NCI-H226 (cell line): Measurements from ENCODE around the gene RPS14.

ENCODE experiments used
- DNase-seq: peaks from one replicate; pipeline ENCODE4 v3.0.0-alpha.2; 2015

RPS14 gene

DNA sequence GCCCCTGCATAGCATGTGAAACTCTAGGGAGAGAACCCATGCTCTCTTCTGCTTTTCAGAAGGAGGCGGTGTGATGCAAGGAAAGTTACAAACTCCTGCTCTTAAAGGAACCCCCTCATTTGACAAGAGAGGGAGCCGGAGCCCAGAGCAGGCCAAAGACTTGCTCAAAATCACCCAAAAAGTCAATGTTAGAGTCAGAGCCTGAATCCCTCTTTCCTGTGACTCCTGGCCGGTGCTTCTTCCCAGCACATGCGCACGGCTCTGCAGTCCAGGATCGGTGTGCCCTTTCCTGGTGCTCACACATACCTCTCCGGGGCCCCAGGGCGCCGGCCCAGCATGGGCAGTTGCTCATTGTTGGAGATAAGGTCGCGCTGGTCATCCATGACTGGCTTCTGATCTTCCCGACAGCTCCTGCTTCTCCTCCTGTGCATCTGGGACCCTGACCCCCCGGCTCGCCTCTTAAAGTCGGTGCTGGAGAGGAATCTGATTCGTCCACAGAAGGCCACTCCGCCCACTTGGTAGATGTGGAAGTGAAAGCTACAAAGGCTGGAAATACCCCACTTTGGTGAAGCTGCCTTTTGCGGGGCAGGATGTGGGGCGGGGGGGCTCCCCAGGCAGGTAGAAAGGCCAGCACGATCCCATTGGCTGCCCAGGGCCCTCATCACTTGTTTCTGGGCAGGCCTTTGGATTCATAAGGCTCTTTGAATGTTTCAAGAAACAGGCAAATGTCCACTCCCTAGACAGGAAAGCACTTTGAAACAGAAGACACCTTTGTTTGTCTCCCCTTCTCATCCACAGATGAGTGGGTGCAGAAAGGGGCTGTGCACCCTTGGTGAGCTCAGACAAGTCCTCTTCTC lies 37.0 kb downstream of the RPS14 start, which contains the start of gene CD74:
Gene CD74, minus strand, starts transcription at position 592 of the 857 bp plus-strand sequence. Its CDS starts 161 bp downstream, at position 431.
- peak; percentile 64 for DNase-seq

DNA sequence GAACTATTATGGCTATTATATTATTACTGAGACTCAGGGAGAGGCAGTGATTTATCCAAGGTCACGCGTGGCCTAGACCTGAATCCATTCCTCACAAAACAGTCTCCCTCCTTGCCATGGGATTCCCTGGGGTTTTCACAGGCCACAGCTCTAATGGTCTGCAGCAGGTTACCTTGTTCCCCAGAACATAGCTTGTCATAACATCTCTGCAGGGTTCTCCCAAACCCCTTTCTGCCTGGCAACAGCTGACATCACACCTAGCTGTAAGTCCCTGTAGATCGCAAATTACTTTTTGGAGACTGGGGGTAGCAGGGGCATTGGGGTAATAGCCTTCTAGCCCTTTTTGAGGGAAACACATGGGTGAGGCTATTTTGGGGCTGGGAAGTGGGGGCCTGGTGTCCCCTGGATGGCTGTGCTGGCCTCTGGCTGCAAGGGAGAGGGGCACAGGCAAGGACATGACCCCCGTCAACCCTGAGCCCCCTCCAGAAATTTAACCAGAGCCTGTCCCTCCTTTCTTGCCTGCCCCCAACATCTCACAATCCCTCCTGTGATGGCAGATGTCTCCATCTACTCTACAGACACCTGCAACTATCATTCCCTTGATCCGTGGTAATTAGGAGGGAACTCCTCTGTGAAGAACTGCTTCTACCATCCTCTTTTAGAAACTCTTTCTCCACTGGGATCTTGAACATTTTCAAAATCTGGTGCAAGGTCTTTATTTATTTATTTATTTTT lies 38.1 kb downstream of the RPS14 start:
- DNase-seq: no peak

DNA sequence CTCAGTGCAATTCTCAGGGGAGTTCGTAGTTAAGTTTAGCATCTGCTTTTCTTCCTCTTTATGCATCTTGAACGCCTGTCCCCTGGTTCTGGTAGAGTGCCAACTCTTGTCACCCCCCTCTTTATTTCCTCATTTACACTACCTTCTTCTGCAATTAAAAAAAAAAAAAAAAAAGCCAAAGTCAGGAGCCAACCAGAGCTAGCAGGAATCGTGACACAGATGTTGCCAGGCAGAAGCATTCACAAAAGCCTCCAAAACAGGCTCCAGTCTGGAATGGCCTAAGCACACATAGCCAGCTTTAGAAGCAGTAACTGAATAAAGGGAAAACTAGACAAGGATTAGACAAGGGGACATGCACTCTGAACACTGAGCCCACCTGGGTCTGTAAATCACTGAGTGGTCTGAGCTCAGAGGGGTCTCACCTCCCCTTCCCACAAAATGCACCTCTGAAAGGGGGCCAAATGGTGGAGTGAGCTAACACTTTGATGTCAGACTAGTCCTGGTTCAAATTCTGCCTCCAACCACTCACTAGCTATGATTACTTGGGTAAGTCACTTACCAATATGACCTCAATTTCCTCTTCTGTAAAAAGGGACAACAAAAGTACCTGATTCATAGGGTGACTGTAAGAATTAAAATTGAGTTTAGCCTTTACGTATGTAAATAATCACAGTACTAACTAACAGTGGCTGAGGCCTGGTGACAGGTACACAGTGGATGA lies 38.9 kb downstream of the RPS14 start:
- peak; percentile 42 for DNase-seq

DNA sequence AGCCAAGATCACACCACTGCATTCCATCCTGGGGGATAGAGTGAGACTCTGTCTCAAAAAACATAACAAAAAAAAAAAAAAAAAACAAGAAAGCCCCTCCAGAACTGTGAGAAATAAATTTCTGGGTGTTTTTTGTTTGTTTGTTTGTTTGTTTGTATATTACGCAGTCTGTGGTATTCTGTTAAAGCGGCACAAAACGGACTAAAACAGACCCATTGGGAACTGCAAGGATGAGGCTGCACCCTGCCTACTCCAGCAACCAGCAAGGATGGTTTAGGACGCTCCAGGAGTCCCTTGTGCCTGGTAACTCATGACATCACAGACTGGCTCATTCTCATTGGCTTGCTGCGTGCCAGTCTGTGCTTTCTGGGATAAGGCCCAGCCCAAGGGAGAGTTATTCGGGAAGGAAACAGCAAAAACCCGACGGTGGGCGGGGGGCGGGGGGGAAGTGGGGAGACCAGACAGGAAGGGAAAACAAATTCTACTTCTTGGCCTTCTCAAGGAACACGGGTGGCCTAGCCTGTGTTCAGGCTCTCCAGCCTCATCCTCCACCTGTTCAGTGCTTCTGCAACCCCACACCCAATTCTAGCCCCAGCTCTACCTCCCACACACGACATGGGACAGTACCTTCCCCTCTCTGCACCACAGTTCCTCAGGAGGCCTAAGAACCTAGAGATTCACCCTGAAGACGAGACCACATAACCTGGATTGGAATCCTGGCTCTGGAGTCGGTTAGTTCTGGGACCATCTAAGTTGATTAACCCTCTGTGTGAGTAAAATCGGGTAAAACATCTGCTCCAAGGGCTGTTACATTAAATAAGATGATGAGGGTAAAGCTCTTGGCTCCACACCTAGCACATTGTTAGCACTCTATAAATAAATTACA lies 39.7 kb downstream of the RPS14 start:
- DNase-seq: peak; percentile 86

DNA sequence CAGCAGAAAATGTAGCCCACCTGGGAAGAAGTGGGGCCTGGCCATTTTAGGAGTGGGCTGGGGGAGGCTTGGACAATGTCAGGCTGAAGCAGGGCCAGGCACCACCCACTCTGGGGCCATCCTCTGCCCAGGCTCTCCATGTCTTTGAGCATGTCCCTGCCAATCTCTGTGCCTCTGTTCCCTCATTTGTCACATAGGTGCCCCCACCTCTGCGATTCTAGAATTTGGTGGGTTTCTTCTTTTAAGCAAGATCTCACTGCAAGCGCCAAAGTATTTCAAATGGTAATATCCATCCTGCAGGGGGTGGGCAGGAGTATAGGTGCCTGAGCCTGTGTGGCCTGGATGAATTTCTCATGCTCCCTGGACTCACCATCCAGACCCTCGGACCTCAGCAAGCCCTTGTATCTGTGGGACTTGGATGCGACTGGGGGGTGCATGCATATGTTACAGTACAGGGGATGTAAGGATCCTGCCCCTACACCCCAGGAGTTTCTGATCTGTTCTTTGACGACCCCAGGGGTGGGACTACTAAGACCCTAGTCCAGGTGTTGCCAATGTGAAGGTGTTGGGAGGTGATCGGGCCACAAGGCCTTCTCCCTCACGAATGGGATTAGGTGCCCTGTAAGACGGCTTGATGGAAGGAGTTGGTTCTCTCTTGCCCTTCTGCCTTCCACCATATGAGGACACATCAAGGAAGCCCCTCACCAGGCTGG lies 41.2 kb downstream of the RPS14 start:
- DNase-seq: no peak

DNA sequence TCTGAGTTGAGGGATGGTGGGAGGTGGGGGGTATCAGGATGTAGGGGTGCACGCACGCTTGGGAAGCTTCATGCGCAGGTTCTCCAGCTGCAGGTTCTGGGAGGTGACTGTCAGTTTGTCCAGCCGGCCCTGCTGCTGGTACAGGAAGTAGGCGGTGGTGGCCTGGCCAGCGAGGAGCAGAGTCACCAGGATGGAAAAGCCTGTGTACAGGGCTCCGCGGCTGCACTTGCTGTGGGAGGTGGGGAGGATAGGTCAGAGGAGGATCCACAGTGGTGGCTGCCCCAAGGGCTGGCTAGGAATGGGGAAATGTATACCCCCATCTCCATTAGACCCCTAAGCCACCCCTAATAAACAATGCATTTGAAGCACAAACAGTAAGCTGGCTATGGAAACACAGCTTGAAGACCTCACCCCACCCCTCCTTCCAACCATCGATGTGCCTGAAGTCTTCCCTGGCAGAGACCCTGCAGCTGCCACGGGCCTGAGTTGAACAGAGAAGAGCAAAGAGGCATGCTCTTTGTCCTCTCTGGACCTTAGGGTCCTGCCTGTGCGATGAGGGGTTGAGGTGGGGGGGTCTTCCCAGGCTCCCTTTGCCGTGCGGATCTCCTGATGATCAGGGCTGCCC lies 42.3 kb downstream of the RPS14 start:
- no peak for DNase-seq

DNA sequence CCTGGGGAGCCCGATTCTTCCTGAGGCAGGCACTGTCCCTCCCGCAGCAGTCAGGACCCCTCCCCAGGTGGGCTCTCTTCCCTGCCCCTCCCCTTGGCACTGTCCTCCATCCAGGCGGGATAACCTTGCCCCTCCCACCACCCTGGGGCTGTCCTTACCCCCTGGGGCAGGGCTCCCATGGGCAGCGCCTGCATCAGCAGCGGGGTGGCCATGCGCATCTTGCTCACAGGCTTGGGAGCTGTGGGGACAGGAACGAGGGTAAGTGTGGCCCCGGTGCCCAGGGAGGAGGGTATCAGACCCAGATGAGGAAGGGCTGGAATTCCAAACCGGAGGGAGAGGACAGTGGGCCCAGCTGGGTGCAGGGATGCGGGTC lies 42.8 kb downstream of the RPS14 start:
- DNase-seq: no peak

DNA sequence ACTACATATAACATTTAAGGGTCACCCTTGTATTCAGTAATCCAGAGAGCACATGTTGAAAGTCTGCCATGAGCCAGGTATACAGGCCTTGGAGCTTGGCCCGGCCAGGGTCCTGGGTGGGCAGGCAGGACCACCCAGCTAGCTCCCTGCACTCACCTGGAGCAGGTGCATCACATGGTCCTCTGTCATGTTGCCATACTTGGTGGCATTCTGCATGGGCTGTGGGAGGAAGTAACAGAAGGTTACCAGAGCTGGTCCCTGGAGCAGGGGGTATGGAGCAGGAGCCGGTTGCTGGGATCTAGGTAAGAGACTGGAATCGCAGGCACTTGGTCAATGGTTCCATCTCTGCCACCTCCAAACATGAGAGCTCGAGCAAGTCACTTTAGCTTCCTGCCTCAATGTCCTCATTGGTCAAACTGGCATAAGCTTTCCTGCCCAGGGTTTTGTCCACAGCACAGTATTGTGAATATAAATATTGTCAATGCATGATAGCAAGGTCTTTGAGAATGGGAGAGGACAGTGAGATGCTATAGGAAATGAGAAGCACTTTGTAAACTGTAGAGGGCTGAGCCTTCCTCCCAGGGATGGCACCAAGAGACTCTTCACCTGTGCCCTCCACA lies 43.3 kb downstream of the RPS14 start:
- no peak for DNase-seq

DNA sequence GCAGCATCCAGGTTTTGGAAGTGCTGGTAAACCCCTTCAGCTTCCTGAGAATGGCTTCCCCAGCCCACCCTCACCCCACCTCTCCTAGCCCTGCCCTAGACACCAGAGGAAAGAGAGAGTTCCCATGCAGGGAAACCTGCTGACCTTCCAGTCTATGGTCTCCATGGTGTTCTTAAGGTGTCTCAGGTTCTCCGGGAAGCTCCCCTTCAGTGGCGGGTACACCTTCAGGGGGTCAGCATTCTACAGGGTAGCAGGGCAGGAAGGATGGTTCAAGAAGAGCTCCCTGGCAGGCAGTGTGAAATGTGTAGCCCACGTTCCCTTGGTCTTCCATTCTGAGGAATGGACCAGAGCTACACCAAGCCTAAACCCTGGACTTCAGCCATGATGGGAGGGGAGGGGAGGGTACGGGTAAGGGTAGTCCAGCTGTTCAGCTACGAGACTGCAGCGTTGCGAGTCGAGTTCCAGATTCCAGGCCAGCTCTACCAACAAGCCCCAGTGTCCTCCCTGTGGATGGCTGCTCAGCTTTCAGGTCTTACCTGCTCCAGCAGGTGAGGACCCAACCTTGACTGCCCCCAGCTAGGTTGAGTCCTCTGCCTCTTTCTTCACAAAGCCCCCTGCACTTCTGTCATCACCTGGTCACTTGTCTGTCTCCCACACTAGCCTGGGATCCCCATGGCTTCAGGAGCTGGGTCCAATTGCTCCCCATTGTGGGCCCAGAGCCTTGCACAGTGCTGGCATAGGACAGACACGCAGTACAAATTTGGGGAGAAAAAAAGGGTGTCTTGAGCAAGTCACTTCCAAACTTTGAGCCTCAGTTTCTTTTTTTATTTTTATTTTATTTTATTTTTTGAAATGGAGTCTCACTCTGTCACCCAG lies 44.4 kb downstream of the RPS14 start:
- DNase-seq: no peak

DNA sequence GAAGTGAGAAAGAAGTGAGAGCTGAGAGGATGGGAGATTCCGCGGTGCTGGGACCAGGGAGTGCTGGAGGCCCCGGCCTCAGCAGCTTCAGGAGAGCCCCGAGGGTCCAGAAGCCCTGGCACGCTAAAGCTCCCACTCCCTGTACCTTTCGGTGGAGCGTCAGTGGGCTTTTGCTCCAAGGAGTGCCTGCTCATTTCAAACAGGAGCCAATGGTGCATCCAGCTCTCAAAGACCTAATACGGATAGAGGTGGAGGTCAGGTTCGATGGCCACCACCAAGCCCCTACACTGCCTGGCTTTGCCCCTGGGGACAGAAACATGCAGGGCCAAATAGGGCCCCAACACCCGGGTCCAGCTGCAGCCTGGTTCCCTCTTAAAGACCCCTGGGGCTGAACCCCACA lies 45.0 kb downstream of the RPS14 start:
- no peak for DNase-seq

DNA sequence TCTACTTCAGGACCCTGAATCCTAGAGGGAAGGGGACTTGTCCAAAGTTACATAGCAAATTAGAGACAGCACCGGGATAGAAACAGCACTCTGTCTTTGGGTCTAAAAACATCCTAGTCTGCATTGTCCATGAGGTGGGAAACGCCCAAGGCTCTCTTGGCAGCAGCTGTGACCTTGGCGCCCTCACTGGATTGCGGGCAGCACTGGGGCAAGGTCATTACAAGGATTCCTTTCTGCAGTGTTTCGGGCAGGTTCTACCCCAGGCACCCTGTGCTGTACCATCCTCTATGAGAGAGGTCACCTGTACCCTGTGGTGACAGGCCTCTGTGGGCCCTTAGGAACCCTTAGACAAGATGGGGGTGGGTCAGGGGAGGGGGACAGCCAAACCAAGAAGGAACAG lies 45.4 kb downstream of the RPS14 start:
- no peak for DNase-seq

DNA sequence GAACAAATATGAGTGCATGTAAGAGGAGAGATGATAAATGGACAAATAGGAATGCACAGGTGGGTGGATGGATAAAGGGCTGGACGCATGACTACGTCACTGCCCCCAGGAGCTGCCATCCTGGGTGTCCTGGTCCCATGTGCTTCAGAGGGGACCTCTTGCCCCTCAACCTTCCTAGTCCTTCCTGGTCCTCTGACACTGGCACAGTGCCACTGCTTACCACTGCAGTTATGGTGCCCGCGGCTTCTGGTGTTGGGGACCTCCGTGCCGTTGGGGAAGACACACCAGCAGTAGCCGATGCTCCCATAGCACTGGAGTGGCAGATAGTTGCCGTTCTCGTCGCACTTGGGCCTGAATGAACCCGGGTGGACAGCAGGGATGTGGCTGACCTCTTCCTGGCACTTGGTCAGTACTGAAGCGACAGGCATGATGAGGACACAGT lies 46.6 kb downstream of the RPS14 start:
- DNase-seq: no peak

DNA sequence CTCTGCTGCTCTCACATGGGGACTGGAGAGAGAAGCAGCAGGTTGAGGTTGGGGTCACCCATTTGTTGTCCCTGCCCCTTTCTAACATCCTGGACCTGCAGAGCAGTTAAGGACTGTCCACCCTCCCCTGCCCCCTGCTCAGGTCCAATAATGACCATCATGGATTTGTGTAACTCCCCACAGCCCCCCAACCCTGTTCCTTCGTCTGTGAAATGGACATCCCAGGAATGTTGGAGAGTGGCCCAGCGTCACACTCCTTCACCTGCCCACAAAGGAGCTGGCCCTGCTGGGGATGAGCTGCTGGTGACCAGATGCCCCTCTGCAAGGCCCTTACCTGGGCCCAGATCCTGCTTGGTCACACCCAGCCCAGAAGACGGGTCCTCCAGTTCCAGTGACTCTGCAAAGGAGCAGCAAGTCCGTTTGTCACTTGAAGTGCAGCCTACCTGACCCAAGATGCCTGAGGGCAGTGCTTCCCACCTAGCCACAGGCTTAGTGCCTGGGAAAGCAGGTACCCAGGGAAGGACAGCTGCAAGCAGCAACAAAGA lies 47.2 kb downstream of the RPS14 start:
- DNase-seq: no peak

DNA sequence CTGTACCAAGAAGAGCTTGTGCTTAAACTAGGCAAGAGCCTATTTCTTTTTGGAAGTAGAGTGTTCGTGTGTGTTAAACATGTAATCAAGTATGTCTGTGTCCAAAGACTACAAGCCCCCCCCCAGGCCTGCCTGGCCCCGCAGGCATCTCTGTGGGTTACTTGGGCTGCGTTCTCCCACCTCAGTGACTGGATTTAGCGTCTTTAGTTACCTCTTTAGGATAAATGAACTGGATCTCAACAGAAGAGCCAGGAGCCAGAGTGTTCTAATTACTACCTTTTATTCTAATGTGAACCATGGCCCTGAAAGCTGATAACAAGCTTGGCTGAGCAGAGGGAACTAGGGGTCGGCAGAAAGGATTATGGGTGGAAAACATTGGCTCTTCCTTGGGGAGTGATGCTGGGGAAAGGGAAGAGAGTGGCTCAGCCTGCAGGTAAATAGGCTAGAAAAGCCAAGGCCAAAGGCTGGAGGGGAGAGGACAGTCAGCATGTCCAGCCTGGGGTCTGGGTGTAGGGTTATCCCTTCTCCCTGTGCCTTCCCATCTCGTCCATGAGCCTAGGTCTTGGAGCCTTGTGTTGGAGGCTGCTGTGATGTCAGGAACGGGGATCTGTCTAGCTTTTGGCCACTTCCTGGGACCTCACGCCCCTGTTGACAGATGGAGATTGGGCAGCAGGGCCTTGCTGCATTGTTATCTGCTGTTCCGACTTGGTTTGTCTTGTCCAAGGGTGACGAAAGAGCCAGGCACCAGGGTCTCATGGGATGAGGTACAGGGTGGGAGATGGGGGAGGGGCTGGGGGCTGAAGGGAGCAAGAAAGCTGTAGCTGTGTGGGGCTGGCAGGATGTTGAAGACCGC lies 47.9 kb downstream of the RPS14 start:
- no peak for DNase-seq

DNA sequence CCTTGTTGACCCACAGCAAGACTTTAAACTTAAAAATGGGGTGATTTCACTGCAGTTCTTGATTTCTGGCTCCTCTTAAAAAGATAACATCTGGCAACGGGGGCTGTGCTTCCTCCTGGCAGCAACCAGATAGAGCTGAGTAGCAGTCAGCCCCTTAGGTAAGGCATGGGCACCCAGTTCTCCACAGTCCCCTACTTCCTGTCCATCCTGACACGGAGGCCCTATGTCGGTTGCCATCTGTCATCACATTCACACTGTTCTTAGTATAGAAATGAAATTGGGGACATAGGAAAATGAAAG lies 48.5 kb downstream of the RPS14 start:
- DNase-seq: no peak

DNA sequence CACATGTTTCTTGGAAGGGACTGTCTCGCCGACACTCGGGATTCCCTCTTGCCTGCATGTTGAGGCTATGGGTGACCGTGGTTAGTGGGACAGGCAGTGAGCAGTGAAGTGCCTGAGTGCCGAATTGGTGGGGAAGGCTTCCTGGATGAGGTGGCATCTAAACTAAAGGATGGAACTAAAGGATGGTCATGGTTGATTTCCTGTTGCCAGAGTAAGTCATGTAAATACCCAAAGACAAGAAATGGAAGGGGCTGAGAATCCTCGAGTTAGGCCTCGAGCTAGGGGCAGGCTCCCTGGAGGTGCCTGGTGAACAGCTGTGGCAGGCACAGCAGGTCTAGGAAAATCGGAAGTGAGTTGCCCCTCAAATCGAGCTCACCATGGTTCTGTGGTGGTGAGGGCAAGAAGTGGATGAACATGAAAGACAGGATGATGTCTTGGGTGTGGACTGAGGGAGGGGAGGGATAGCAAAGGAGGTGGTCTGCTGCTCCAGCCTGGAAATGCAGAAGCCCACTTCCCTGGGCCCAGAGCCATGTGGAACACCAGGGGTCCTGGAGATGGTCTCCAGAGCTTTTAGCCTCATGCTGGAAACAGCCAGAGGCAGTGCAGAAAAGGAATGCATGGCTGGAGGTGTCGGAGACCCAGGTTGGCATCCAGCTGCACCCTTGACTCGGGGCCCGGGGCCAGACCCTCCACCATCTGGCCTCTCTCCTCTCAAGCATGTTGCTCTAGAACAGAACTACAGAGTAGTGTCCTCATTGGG lies 49.0 kb downstream of the RPS14 start:
- no peak for DNase-seq

DNA sequence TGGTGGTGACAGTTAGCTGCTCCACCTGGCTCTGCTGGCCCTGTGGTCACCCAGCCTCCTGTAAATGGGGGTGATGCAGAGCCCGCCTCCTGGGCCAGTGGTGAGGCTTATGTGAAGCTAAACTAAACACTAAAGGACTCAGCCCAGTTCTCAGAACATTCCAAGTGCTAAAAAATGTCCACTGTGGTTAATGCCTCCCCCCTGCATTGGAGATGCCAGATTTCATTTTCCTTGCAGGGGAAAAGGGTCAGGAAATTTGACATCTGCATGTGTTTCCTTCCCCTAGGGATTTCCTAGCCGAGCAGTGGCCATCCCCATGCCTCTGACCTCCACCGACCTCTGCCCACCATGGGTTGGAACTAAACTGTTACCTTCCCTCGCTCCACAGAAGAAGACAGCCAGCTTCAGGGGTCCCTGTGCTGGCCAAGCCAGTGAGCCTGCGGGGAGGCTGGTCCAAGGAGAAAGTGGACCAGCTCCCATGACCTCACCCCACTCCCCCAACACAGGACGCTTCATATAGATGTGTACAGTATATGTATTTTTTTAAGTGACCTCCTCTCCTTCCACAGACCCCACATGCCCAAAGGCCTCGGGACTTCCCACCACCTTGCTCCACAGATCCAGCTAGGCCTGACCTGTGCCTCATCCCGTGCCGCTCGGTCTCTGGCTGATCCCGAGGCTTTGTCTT lies 49.9 kb downstream of the RPS14 start:
- no peak for DNase-seq
